GM23338 (cell line): Measurements from ENCODE around the gene RRP8. TPM values are rescaled to one million over a fixed set of nuclear protein-coding genes. Genes with fewer than 3 reads are reported as not detected.

ENCODE experiments used
- ATAC-seq: fragments of 200-7000 bp; cut with Tn5 transposase; 3 replicates; pipeline ENCODE4 v1.9.1; 2020
- DNase-seq: peaks from one replicate; pipeline ENCODE4 v3.0.0-alpha.2; 2015; ENCODE audit warnings: low spot score
- H2AFZ ChIP-seq: fragments of 200-600 bp; sonication (generic); 2 replicates; pipeline ENCODE4 v1.8.0; 2016; ENCODE audit warnings: antibody characterized with exemption, mild to moderate bottlenecking, moderate library complexity
- H3F3A ChIP-seq: fragments of 200-600 bp; sonication (generic); replicated peaks from 2 replicates; pipeline ENCODE4 v1.8.0; 2017; ENCODE audit warnings: antibody characterized with exemption, mixed run types, low read depth
- H3K27ac ChIP-seq: fragments of 200-600 bp; sonication (generic); 2 replicates; pipeline ENCODE4 v1.6.1; 2016; ENCODE audit warnings: low read depth
- H3K27me3 ChIP-seq: fragments of 200-600 bp; sonication (generic); 2 replicates; pipeline ENCODE4 v1.8.0; 2016; ENCODE audit warnings: mild to moderate bottlenecking, mixed run types, moderate library complexity; ENCODE audit not compliant: insufficient read depth
- H3K36me3 ChIP-seq: fragments of 200-600 bp; sonication (generic); 2 replicates; pipeline ENCODE4 v1.8.0; 2016; ENCODE audit warnings: mild to moderate bottlenecking; ENCODE audit not compliant: insufficient read depth
- H3K4me1 ChIP-seq: fragments of 200-600 bp; sonication (generic); 2 replicates; pipeline ENCODE4 v1.8.0; 2016; ENCODE audit warnings: mild to moderate bottlenecking, moderate library complexity; ENCODE audit not compliant: insufficient read depth
- H3K4me2 ChIP-seq: fragments of 200-600 bp; sonication (generic); 2 replicates; pipeline ENCODE4 v1.7.1; 2017; ENCODE audit warnings: mixed run types
- H3K4me3 ChIP-seq: fragments of 200-600 bp; sonication (generic); 2 replicates; pipeline ENCODE4 v1.6.1; 2016; ENCODE audit warnings: mixed run types
- H3K79me2 ChIP-seq: fragments of 200-600 bp; sonication (generic); replicated peaks from 2 replicates; pipeline ENCODE4 v1.8.0; 2017; ENCODE audit warnings: mild to moderate bottlenecking; ENCODE audit not compliant: insufficient read depth
- H3K9me2 ChIP-seq: fragments of 200-600 bp; sonication (generic); 2 replicates; pipeline ENCODE4 v1.8.0; 2017; ENCODE audit not compliant: insufficient read depth
- H4K20me1 ChIP-seq: fragments of 200-600 bp; sonication (generic); replicated peaks from 2 replicates; pipeline ENCODE4 v1.8.0; 2017; ENCODE audit warnings: mild to moderate bottlenecking; ENCODE audit not compliant: insufficient read depth
- H3K27ac Mint-ChIP-seq: 2 replicates; pipeline ENCODE4 v1.8.0; 2020; ENCODE audit warnings: inconsistent platforms, mild to moderate bottlenecking, moderate library complexity, mixed read lengths
- H3K27me3 Mint-ChIP-seq: 3 replicates; pipeline ENCODE4 v1.8.0; 2022; ENCODE audit warnings: low read depth, mild to moderate bottlenecking, moderate library complexity, mixed read lengths, inconsistent platforms; ENCODE audit not compliant: insufficient read depth, poor library complexity
- H3K36me3 Mint-ChIP-seq: 3 replicates; pipeline ENCODE4 v1.8.0; 2021; ENCODE audit warnings: low read depth, mild to moderate bottlenecking, inconsistent platforms, moderate library complexity, mixed read lengths
- H3K4me1 Mint-ChIP-seq: 3 replicates; pipeline ENCODE4 v1.8.0; 2020; ENCODE audit warnings: mild to moderate bottlenecking, inconsistent platforms, mixed read lengths
- H3K4me3 Mint-ChIP-seq: 3 replicates; pipeline ENCODE4 v1.8.0; 2021; ENCODE audit warnings: moderate library complexity, mild to moderate bottlenecking, inconsistent platforms, mixed read lengths
- H3K9me3 Mint-ChIP-seq: 3 replicates; pipeline ENCODE4 v1.8.0; 2020; ENCODE audit warnings: moderate library complexity, mild to moderate bottlenecking, inconsistent platforms, mixed read lengths
- CREB1 ChIP-seq: fragments of 250-450 bp; sonication (Bioruptor Pico); IDR thresholded peaks from 2 replicates; pipeline ENCODE4 v1.5.0; 2020; ENCODE audit warnings: low read depth, mild to moderate bottlenecking, moderate library complexity
- CTCF ChIP-seq, 2 experiments: fragments of 200-600 bp in 1 of 2; sonication (generic) in 1 of 2; conservative IDR thresholded peaks; 2 replicates each; pipeline versions ENCODE4 v1.5.1 to v1.6.1; 2016 to 2017; ENCODE audit warnings: antibody characterized with exemption in 2 of 2, low read depth in 2 of 2, mild to moderate bottlenecking in 2 of 2, moderate library complexity in 1 of 2
- ETS1 ChIP-seq: IDR thresholded peaks from 2 replicates; pipeline ENCODE4 v1.6.1; 2016; ENCODE audit warnings: antibody characterized with exemption
- EZH2 ChIP-seq: fragments of 200-600 bp; sonication (generic); IDR thresholded peaks from one replicate; pipeline ENCODE4 v1.8.0; 2017; ENCODE audit warnings: antibody characterized with exemption, mild to moderate bottlenecking, low read depth; ENCODE audit not compliant: unreplicated experiment
- EZH2phosphoT487 ChIP-seq: fragments of 200-600 bp; sonication (generic); IDR thresholded peaks from one replicate; pipeline ENCODE4 v1.8.1; 2018; ENCODE audit warnings: antibody characterized with exemption; ENCODE audit not compliant: unreplicated experiment
- JUNB ChIP-seq: IDR thresholded peaks from one replicate; pipeline ENCODE4 v1.6.1; 2016; ENCODE audit warnings: antibody characterized with exemption; ENCODE audit not compliant: unreplicated experiment
- NANOG ChIP-seq: IDR thresholded peaks from 2 replicates; pipeline ENCODE4 v1.6.1; 2016; ENCODE audit warnings: antibody characterized with exemption, borderline replicate concordance
- POLR2AphosphoS5 ChIP-seq: IDR thresholded peaks from 2 replicates; pipeline ENCODE4 v1.6.1; 2016; ENCODE audit warnings: antibody characterized with exemption, low read depth
- STAT1 ChIP-seq: IDR thresholded peaks from one replicate; pipeline ENCODE4 v1.6.1; 2016; ENCODE audit warnings: antibody characterized with exemption; ENCODE audit not compliant: unreplicated experiment
- ZNF331 ChIP-seq: fragments of 250-450 bp; sonication (Bioruptor Pico); IDR thresholded peaks from 2 replicates; pipeline ENCODE4 v1.5.0; 2020; ENCODE audit warnings: low read depth, mild to moderate bottlenecking, moderate library complexity
- ZNF462 ChIP-seq: fragments of 250-450 bp; sonication (Bioruptor Pico); IDR thresholded peaks from 2 replicates; pipeline ENCODE4 v1.5.0; 2020; ENCODE audit warnings: mild to moderate bottlenecking, moderate library complexity
- polyA plus RNA-seq: library from polyadenylated mRNA; unstranded; fragments of >200 nt; fragmentation: Nextera tagmentation; extraction: Ambion mirVana; gene quantifications from 2 replicates; pipeline ENCODE4 v1.2.1, GENCODE V29; 2016
- total RNA-seq: library from RNA; depleted of rRNA; stranded (reverse); fragments of >200 nt; shearing (Covaris generic); gene quantifications from 2 replicates; pipeline ENCODE4 v1.2.3, GENCODE V29; 2014

The RRP8 gene
- total and polyA plus RNA-seq, 2 experiments from 2014 or later = 7.4 to 13.7 TPM

GRCh38 chr11:6546735-6547134, 56.7 kb downstream of the RRP8 start:
- DNase-seq (no peak), ATAC-seq (no peak)
- Mint-ChIP-seq H3K9me3 (no peaks in the 10 kb centered on the region), H3K27ac (no peak overlapping the region), H3K4me1 (no peaks in the 10 kb centered on the region; the same call in 2 of the 3 replicates), H3K27me3 (peaks cover 6% of the 10 kb centered on the region), H3K4me3 (no peak overlapping the region), H3K36me3 (no peaks in the 10 kb centered on the region)
- Histone ChIP-seq H3F3A (no peaks in the 10 kb centered on the region), H3K27me3 (no peaks in the 10 kb centered on the region), H3K4me3 (no peak overlapping the region), H3K9me2 (no peaks in the 10 kb centered on the region), H3K36me3 (no peaks in the 10 kb centered on the region), H2AFZ (no peak overlapping the region), H3K27ac (no peak overlapping the region), H4K20me1 (no peaks in the 10 kb centered on the region), H3K4me2 (no peak overlapping the region), H3K4me1 (no peaks in the 10 kb centered on the region), H3K79me2 (no peaks in the 10 kb centered on the region)
- TF ChIP-seq NANOG = no peak

- no peaks in the 10 kb centered on the region for H3K4me1 ChIP-seq
- Mint-ChIP-seq H3K27me3 (peaks cover 4% of the 10 kb centered on the region), H3K9me3 (no peaks in the 10 kb centered on the region), H3K27ac (no peak overlapping the region), H3K36me3 (no peaks in the 10 kb centered on the region), H3K4me1 (no peaks in the 10 kb centered on the region; the same call in 2 of the 3 replicates), H3K4me3 (no peak overlapping the region)
- H2AFZ ChIP-seq = no peak overlapping the region
- H3K27me3 ChIP-seq = no peaks in the 10 kb centered on the region
- H3K36me3 ChIP-seq = no peaks in the 10 kb centered on the region
- ATAC-seq (no peak), DNase-seq (no peak)
- H4K20me1 ChIP-seq = no peaks in the 10 kb centered on the region
- H3K27ac ChIP-seq = no peak overlapping the region
- H3K4me3 ChIP-seq = no peak overlapping the region
- H3K4me2 ChIP-seq = no peak overlapping the region
- no peaks in the 10 kb centered on the region for H3K9me2 ChIP-seq
- no peaks in the 10 kb centered on the region for H3F3A ChIP-seq
- no peaks in the 10 kb centered on the region for H3K79me2 ChIP-seq
- TF ChIP-seq JUNB = no peak
- TF ChIP-seq EZH2phosphoT487 = no peak
- TF ChIP-seq STAT1 = no peak
- no peak for TF ChIP-seq ZNF331
- TF ChIP-seq POLR2AphosphoS5 = no peak
- TF ChIP-seq EZH2 = no peak
- no peak for TF ChIP-seq CREB1
- TF ChIP-seq ETS1 = no peak
- TF ChIP-seq CTCF (conservative IDR thresholded peaks at IDR 0.05; ENCODE audit: low read depth in 2 of 2) = no peak
- TF ChIP-seq NANOG = no peak
- no peak for TF ChIP-seq ZNF462 (CRISPR knock-in tag)
These were observed 57.4 kb downstream of the RRP8 start for GRCh38 chr11:6545917-6546605.
